ENCODE data around the gene FEV.

DNA sequence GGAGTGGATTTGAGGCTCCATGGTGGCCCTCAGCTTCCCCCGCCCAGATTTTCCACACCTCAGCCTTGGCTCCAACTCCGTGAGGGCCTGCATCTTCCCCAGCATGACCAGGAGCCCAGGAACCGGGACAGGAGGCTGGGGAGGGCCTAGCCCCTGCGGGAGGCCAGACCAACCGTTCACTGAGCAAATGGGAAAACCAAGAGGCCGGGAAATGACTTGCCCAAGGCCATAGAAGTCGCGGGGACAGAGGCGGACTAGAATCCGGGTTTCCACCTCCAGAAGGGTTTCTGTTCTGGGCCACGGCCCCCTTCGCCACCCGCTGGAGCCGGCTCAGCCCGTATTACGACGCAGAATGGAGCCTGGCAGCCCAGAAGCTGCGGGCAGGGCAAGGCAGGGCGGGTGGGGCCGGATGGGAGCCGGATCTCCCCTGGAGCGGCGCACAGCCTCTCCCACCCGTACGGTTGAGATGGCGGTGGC is 16.2 kb upstream of the FEV start:
- TF ChIP-seq, protein P1, sequence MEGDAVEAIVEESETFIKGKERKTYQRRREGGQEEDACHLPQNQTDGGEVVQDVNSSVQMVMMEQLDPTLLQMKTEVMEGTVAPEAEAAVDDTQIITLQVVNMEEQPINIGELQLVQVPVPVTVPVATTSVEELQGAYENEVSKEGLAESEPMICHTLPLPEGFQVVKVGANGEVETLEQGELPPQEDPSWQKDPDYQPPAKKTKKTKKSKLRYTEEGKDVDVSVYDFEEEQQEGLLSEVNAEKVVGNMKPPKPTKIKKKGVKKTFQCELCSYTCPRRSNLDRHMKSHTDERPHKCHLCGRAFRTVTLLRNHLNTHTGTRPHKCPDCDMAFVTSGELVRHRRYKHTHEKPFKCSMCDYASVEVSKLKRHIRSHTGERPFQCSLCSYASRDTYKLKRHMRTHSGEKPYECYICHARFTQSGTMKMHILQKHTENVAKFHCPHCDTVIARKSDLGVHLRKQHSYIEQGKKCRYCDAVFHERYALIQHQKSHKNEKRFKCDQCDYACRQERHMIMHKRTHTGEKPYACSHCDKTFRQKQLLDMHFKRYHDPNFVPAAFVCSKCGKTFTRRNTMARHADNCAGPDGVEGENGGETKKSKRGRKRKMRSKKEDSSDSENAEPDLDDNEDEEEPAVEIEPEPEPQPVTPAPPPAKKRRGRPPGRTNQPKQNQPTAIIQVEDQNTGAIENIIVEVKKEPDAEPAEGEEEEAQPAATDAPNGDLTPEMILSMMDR (IDR thresholded peaks at IDR 0.05; ENCODE audit: low read length), result no peak
- TF ChIP-seq EZH2phosphoT487 (IDR thresholded peaks at IDR 0.05; ENCODE audit: low read length), result no peak
